HEK293 (cell line): ENCODE results near the gene ZIC5.

Experiments
- CTCF ChIA-PET: fragments of 350-600 bp; formaldehyde crosslinking; extraction: SDS; loops from one replicate; lab custom pipeline; 2021; ENCODE audit warnings: antibody characterized with exemption; lab: Yijun Ruan, JAX
- POLR2A ChIA-PET: fragments of 300-600 bp; formaldehyde crosslinking; extraction: SDS; loops from one replicate; lab custom pipeline; 2020; ENCODE audit warnings: antibody characterized with exemption, inconsistent platforms; lab: Yijun Ruan, JAX
- H3K27ac ChIP-seq: fragments of 200-500 bp; sonication (Bioruptor generic); 2 replicates; pipeline ENCODE4 v1.5.1; 2014; ENCODE audit warnings: low read depth, low read length, control low read depth, inconsistent platforms; ENCODE audit errors: extremely low read depth
- H3K36me3 ChIP-seq, 2 experiments: fragments of 200-500 bp in 1 of 2; sonication (Bioruptor generic) in 1 of 2; 1 replicate in 1 of 2; 2 replicates in 1 of 2; pipeline ENCODE4 v1.5.1; 2014 to 2017; ENCODE audit warnings: inconsistent platforms in 2 of 2, low read length in 2 of 2; ENCODE audit not compliant: control insufficient read depth in 2 of 2, insufficient read depth in 1 of 2
- H3K4me1 ChIP-seq: fragments of 200-500 bp; sonication (Bioruptor generic); 2 replicates; pipeline ENCODE4 v1.5.1; 2014; ENCODE audit warnings: mild to moderate bottlenecking, low read length, inconsistent platforms; ENCODE audit not compliant: control insufficient read depth, insufficient read depth
- H3K4me3 ChIP-seq: 2 replicates; pipeline ENCODE4 v1.5.1; 2011; ENCODE audit warnings: low read depth, mild to moderate bottlenecking, control low read depth, low read length, moderate library complexity
- H3K9me3 ChIP-seq: fragments of 200-500 bp; sonication (Bioruptor generic); 2 replicates; pipeline ENCODE4 v1.5.1; 2014; ENCODE audit warnings: low read depth, low read length, inconsistent platforms; ENCODE audit not compliant: control insufficient read depth, insufficient read depth
- GLI2 ChIP-seq: fragments of 450-650 bp; formaldehyde crosslinking; IDR thresholded peaks from 2 replicates; pipeline ENCODE4; 2017; ENCODE audit warnings: missing biosample characterization, missing genetic modification characterization, low read depth, borderline replicate concordance
- KLF17 ChIP-seq: fragments of 450-650 bp; formaldehyde crosslinking; IDR thresholded peaks from 2 replicates; pipeline ENCODE4 v1.5.1; 2016; ENCODE audit warnings: missing biosample characterization, missing genetic modification characterization
- KLF8 ChIP-seq: fragments of 450-650 bp; formaldehyde crosslinking; IDR thresholded peaks from 2 replicates; pipeline ENCODE4 v1.5.1; 2016; ENCODE audit warnings: missing biosample characterization, missing genetic modification characterization
- PBX3 ChIP-seq: sonication (generic); formaldehyde crosslinking; IDR thresholded peaks from 2 replicates; pipeline ENCODE4 v1.8.1; 2022; ENCODE audit warnings: mild to moderate bottlenecking, moderate library complexity, missing genetic modification reagents
- PRDM10 ChIP-seq: fragments of 450-650 bp; formaldehyde crosslinking; IDR thresholded peaks from 2 replicates; pipeline ENCODE4 v1.5.1; 2016; ENCODE audit warnings: missing biosample characterization, missing genetic modification characterization
- PRDM6 ChIP-seq: fragments of 450-650 bp; formaldehyde crosslinking; IDR thresholded peaks from 2 replicates; pipeline ENCODE4 v1.5.1; 2017; ENCODE audit warnings: missing biosample characterization, missing genetic modification characterization
- SP3 ChIP-seq: fragments of 450-650 bp; formaldehyde crosslinking; IDR thresholded peaks from 2 replicates; pipeline ENCODE4 v1.5.1; 2016; ENCODE audit warnings: missing biosample characterization, missing genetic modification characterization
- ZBTB17 ChIP-seq: fragments of 450-650 bp; formaldehyde crosslinking; IDR thresholded peaks from 2 replicates; pipeline ENCODE4 v1.5.1; 2016; ENCODE audit warnings: missing biosample characterization, missing genetic modification characterization
- ZFP3 ChIP-seq: fragments of 450-650 bp; formaldehyde crosslinking; IDR thresholded peaks from 2 replicates; pipeline ENCODE4 v1.5.1; 2016; ENCODE audit warnings: low read depth, missing biosample characterization, missing genetic modification characterization
- ZFP69B ChIP-seq: fragments of 450-650 bp; formaldehyde crosslinking; IDR thresholded peaks from 2 replicates; pipeline ENCODE4 v1.5.1; 2016; ENCODE audit warnings: missing biosample characterization, missing genetic modification characterization
- ZNF138 ChIP-seq: fragments of 450-650 bp; formaldehyde crosslinking; IDR thresholded peaks from 2 replicates; pipeline ENCODE4 v1.5.1; 2016; ENCODE audit warnings: missing biosample characterization, missing genetic modification characterization, borderline replicate concordance
- ZNF18 ChIP-seq: fragments of 450-650 bp; formaldehyde crosslinking; IDR thresholded peaks from 2 replicates; pipeline ENCODE4 v1.5.1; 2016; ENCODE audit warnings: missing biosample characterization, missing genetic modification characterization
- ZNF2 ChIP-seq: fragments of 450-650 bp; formaldehyde crosslinking; IDR thresholded peaks from 2 replicates; pipeline ENCODE4 v1.5.1; 2016; ENCODE audit warnings: missing biosample characterization, missing genetic modification characterization
- ZNF266 ChIP-seq: fragments of 450-650 bp; formaldehyde crosslinking; IDR thresholded peaks from 2 replicates; pipeline ENCODE4 v1.5.1; 2016; ENCODE audit warnings: missing biosample characterization, missing genetic modification characterization, low read depth
- ZNF280C ChIP-seq: fragments of 450-650 bp; formaldehyde crosslinking; IDR thresholded peaks from 2 replicates; pipeline ENCODE4 v1.5.1; 2016; ENCODE audit warnings: missing biosample characterization, missing genetic modification characterization
- ZNF350 ChIP-seq: fragments of 450-650 bp; formaldehyde crosslinking; IDR thresholded peaks from 2 replicates; pipeline ENCODE4 v1.5.0; 2017; ENCODE audit warnings: missing biosample characterization, mild to moderate bottlenecking, missing genetic modification characterization
- ZNF398 ChIP-seq: fragments of 450-650 bp; formaldehyde crosslinking; IDR thresholded peaks from 2 replicates; pipeline ENCODE4 v1.5.1; 2017; ENCODE audit warnings: missing biosample characterization, missing genetic modification characterization
- ZNF560 ChIP-seq: fragments of 450-650 bp; formaldehyde crosslinking; IDR thresholded peaks from 2 replicates; pipeline ENCODE4 v1.5.1; 2017; ENCODE audit warnings: missing biosample characterization, missing genetic modification characterization, borderline replicate concordance
- ZNF571 ChIP-seq: fragments of 450-650 bp; formaldehyde crosslinking; IDR thresholded peaks from 2 replicates; pipeline ENCODE4 v1.5.0; 2017; ENCODE audit warnings: missing biosample characterization, missing genetic modification characterization
- ZNF626 ChIP-seq: fragments of 450-650 bp; sonication (Bioruptor Pico); formaldehyde crosslinking; IDR thresholded peaks from 2 replicates; pipeline ENCODE4 v1.5.1; 2018; ENCODE audit warnings: missing biosample characterization, missing genetic modification characterization, inconsistent platforms
- ZSCAN18 ChIP-seq: fragments of 450-650 bp; formaldehyde crosslinking; IDR thresholded peaks from 2 replicates; pipeline ENCODE4 v1.5.1; 2016; ENCODE audit warnings: missing biosample characterization, missing genetic modification characterization

The ZIC5 gene

GRCh38 chr13:99944102-99944501 is 27.5 kb downstream of the ZIC5 start (continued):
- TF ChIP-seq PRDM6 (tag by site-specific recombination) (no peak), SP3 (tag by site-specific recombination) (no peak)
- TF ChIP-seq, all 188 proteins: peak for 0

GRCh38 chr13:99941911-99942310 is 29.7 kb downstream of the ZIC5 start:
- Histone ChIP-seq H3K36me3 (no peaks in the 10 kb centered on the region), H3K4me3 (no peak overlapping the region), H3K9me3 (no peaks in the 10 kb centered on the region), H3K27ac (no peak overlapping the region), H3K4me1 (no peaks in the 10 kb centered on the region)
- CTCF ChIA-PET, result interaction anchor here (0.6 kb wide), 1 partner anchor 292 kb away, joined by 4 read pairs; no protein-coding TSS in a partner anchor
- POLR2A ChIA-PET, result interaction anchor here (0.7 kb wide), 2 partner anchors 13 to 28 kb away, joined by 4 to 6 read pairs; no protein-coding TSS in a partner anchor
- TF ChIP-seq ZNF398 (tag by site-specific recombination), result no peak
- no peak for TF ChIP-seq ZNF571 (tag by site-specific recombination)
- TF ChIP-seq ZNF626 (tag by site-specific recombination), result no peak
- TF ChIP-seq KLF8 (tag by site-specific recombination), result no peak
- no peak for TF ChIP-seq PRDM10 (tag by site-specific recombination)
- no peak for TF ChIP-seq ZNF18 (tag by site-specific recombination)
- no peak for TF ChIP-seq ZFP69B
- TF ChIP-seq ZNF350 (tag by site-specific recombination), result no peak
- TF ChIP-seq ZNF2 (tag by site-specific recombination), result no peak
- TF ChIP-seq ZNF560 (tag by site-specific recombination), result no peak
- no peak for TF ChIP-seq ZNF280C
- no peak for TF ChIP-seq PBX3
- no peak for TF ChIP-seq ZBTB17 (tag by site-specific recombination)
- TF ChIP-seq ZNF138 (tag by site-specific recombination), result no peak
- no peak for TF ChIP-seq ZNF266 (tag by site-specific recombination)
- TF ChIP-seq GLI2 (tag by site-specific recombination), result no peak
- no peak for TF ChIP-seq ZSCAN18 (tag by site-specific recombination)
- TF ChIP-seq KLF17, result no peak
- TF ChIP-seq ZFP3 (tag by site-specific recombination), result no peak
